ENCODE measurements around the gene AGBL1.
A peak's percentile ranks its signal among the peaks of the same experiment; 100 is the strongest.

AGBL1 gene

DNA sequence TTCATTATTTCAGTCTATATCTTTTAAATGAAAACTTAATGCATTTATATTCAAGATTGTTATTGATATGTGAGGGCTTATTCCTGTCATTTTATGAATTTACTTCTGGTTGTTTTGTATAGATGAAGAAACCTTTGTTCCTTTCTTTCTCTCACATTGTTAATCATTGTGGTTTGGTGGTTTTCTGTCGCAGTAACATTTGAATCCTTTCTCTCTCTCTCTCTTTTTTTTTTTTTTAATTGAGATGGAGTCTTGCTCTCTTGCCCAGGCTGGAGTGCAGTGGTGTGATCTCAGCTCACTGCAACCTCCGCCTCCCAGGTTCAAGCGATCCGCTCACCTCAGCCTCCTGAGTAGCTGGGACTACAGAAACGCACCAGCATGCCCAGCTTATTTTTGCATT lies 22.1 kb downstream of the AGBL1 start:
- H4K8ac ChIP-seq (ENCODE audit: low read depth, low read length): no peak overlapping the region
- H3K4me1 ChIP-seq (ENCODE audit: control insufficient read depth in 2 of 2, insufficient read depth in 1 of 2, low read depth in 1 of 2, low read length in 2 of 2): no peaks in the 10 kb centered on the region
- no peak for DNase-seq (ENCODE audit: low spot score)
- H2BK120ac ChIP-seq (ENCODE audit: low read depth, low read length): no peak overlapping the region
- WGBS, 2 donors (ENCODE audit: extremely low coverage in 2 of 2, insufficient read length in 2 of 2, insufficient replicate concordance in 1 of 2): no CpG with 5 or more reads among the region's 5 CpGs
- no peak overlapping the region for H4K91ac ChIP-seq (ENCODE audit: low read depth, low read length, poor library complexity)
- H2AK5ac ChIP-seq (ENCODE audit: low read depth, low read length): no peak overlapping the region
- no peak overlapping the region for H3K14ac ChIP-seq (ENCODE audit: low read length)
- H3K36me3 ChIP-seq (replicated peaks in 1 of 2; ENCODE audit: control insufficient read depth in 2 of 2, insufficient read depth in 2 of 2, low read length in 2 of 2): no peaks in the 10 kb centered on the region
- no peak overlapping the region for H3K4me2 ChIP-seq (ENCODE audit: insufficient read depth, low read length, poor library complexity, severe bottlenecking)
- no peak overlapping the region for H2BK15ac ChIP-seq (ENCODE audit: low read length)
- H3K27me3 ChIP-seq (ENCODE audit: control insufficient read depth in 3 of 3, insufficient read depth in 3 of 3, low read depth in 1 of 3, low read length in 3 of 3): peaks cover 0 to 3% (median 0%) of the 10 kb centered on the region in 3 experiments
- H3K4ac ChIP-seq (ENCODE audit: low read length): no peak overlapping the region
- no peaks in the 10 kb centered on the region for H3K79me1 ChIP-seq (ENCODE audit: low read depth, low read length)
- H3K23ac ChIP-seq (ENCODE audit: low read depth, low read length, poor library complexity): no peak overlapping the region
- H3K4me3 ChIP-seq (ENCODE audit: low read length in 2 of 2): no peak overlapping the region
- no peak overlapping the region for H3K18ac ChIP-seq (ENCODE audit: low read length)
- no peak overlapping the region for H2AFZ ChIP-seq (ENCODE audit: low read length)
- H2BK5ac ChIP-seq (ENCODE audit: low read length): no peak overlapping the region
- no peaks in the 10 kb centered on the region for H3K9me3 ChIP-seq (replicated peaks in 1 of 2; ENCODE audit: control insufficient read depth in 2 of 2, insufficient read depth in 1 of 2, low read depth in 1 of 2, low read length in 2 of 2)
- no peak overlapping the region for H2BK12ac ChIP-seq (ENCODE audit: low read length)
- no peak overlapping the region for H3K9ac ChIP-seq (ENCODE audit: low read depth, low read length, poor library complexity)
- no peak overlapping the region for H3K27ac ChIP-seq (replicated peaks; ENCODE audit: low read length)

DNA sequence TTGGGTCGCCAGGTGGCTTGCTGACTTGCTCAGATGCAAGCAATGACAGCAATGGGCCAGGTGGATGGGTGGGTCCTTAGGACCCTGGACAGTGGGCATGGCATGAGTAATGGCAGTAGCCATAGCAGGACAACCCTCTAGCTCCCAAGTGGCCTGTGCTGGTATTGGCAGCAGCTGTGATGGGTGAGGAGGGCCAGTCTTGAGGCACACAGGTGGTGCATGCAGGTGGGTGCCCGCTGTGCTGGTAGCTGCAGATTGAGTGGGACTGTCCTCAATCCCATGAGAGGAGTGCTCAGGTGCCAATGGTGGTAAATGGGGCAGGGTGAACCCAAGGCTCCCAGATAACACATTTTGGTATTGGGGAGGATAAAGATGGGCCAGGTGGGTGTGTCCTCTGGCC lies 24.2 kb downstream of the AGBL1 start:
- no peak overlapping the region for H3K27ac ChIP-seq (replicated peaks; ENCODE audit: low read length)
- peaks cover 0 to 7% (median 0%) of the 10 kb centered on the region in 3 experiments for H3K27me3 ChIP-seq (ENCODE audit: control insufficient read depth in 3 of 3, insufficient read depth in 3 of 3, low read depth in 1 of 3, low read length in 3 of 3)
- H4K91ac ChIP-seq (ENCODE audit: low read depth, low read length, poor library complexity): no peak overlapping the region

DNA sequence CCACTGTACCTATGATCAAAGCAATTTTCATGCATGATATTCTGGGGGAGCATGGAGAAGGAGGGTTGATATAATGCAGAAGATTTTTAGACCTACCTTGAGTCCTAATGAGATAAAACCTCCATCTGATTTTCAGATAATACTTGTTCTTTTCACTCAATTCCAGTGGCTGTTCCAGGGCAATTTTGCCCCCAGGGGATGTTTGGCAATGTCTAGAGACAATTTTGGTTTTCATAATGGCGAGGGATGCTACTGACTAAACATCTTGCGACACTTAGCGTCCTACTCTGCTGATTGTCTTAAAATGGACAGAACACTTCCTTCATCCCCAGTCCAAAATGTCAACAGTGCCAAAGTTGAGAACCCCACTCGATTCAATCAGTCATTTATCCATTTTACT lies 26.6 kb downstream of the AGBL1 start:
- no peak for DNase-seq (ENCODE audit: low spot score)
- Histone ChIP-seq H3K36me3 (replicated peaks in 1 of 2; ENCODE audit: control insufficient read depth in 2 of 2, insufficient read depth in 2 of 2, low read length in 2 of 2) (no peaks in the 10 kb centered on the region), H3K9ac (ENCODE audit: low read depth, low read length, poor library complexity) (no peak overlapping the region), H3K79me1 (ENCODE audit: low read depth, low read length) (no peaks in the 10 kb centered on the region), H3K4me3 (ENCODE audit: low read length in 2 of 2) (no peak overlapping the region), H3K14ac (ENCODE audit: low read length) (no peak overlapping the region), H3K27ac (replicated peaks; ENCODE audit: low read length) (no peak overlapping the region), H3K23ac (ENCODE audit: low read depth, low read length, poor library complexity) (no peak overlapping the region), H4K91ac (ENCODE audit: low read depth, low read length, poor library complexity) (no peak overlapping the region), H3K4me2 (ENCODE audit: insufficient read depth, low read length, poor library complexity, severe bottlenecking) (no peak overlapping the region), H2AFZ (ENCODE audit: low read length) (no peak overlapping the region), H3K27me3 (ENCODE audit: control insufficient read depth in 3 of 3, insufficient read depth in 3 of 3, low read depth in 1 of 3, low read length in 3 of 3) (peaks cover 0 to 7% (median 0%) of the 10 kb centered on the region in 3 experiments), H3K4ac (ENCODE audit: low read length) (no peak overlapping the region), H4K8ac (ENCODE audit: low read depth, low read length) (no peak overlapping the region), H2BK5ac (ENCODE audit: low read length) (no peak overlapping the region), H2BK12ac (ENCODE audit: low read length) (no peak overlapping the region), H3K4me1 (ENCODE audit: control insufficient read depth in 2 of 2, insufficient read depth in 1 of 2, low read depth in 1 of 2, low read length in 2 of 2) (no peaks in the 10 kb centered on the region), H3K18ac (ENCODE audit: low read length) (no peak overlapping the region), H2BK120ac (ENCODE audit: low read depth, low read length) (no peak overlapping the region), H2BK15ac (ENCODE audit: low read length) (no peak overlapping the region), H3K9me3 (replicated peaks in 1 of 2; ENCODE audit: control insufficient read depth in 2 of 2, insufficient read depth in 1 of 2, low read depth in 1 of 2, low read length in 2 of 2) (no peaks in the 10 kb centered on the region), H2AK5ac (ENCODE audit: low read depth, low read length) (no peak overlapping the region)
- no CpG with 5 or more reads among the region's 4 CpGs for WGBS, 2 donors (ENCODE audit: extremely low coverage in 2 of 2, insufficient read length in 2 of 2, insufficient replicate concordance in 1 of 2)

More for the DNA sequence above, 24.2 kb downstream of the AGBL1 start:
- no CpG with 5 or more reads among the region's 2 CpGs for WGBS, 2 donors (ENCODE audit: extremely low coverage in 2 of 2, insufficient read length in 2 of 2, insufficient replicate concordance in 1 of 2)
- Histone ChIP-seq H3K4me2 (ENCODE audit: insufficient read depth, low read length, poor library complexity, severe bottlenecking) (no peak overlapping the region), H3K9ac (ENCODE audit: low read depth, low read length, poor library complexity) (no peak overlapping the region), H3K4ac (ENCODE audit: low read length) (no peak overlapping the region), H3K9me3 (replicated peaks in 1 of 2; ENCODE audit: control insufficient read depth in 2 of 2, insufficient read depth in 1 of 2, low read depth in 1 of 2, low read length in 2 of 2) (no peaks in the 10 kb centered on the region), H2BK12ac (ENCODE audit: low read length) (no peak overlapping the region), H3K23ac (ENCODE audit: low read depth, low read length, poor library complexity) (no peak overlapping the region), H3K4me3 (ENCODE audit: low read length in 2 of 2) (no peak overlapping the region), H2BK15ac (ENCODE audit: low read length) (peak overlapping the region; percentile 74), H3K36me3 (replicated peaks in 1 of 2; ENCODE audit: control insufficient read depth in 2 of 2, insufficient read depth in 2 of 2, low read length in 2 of 2) (no peaks in the 10 kb centered on the region), H3K79me1 (ENCODE audit: low read depth, low read length) (no peaks in the 10 kb centered on the region), H3K14ac (ENCODE audit: low read length) (no peak overlapping the region), H4K8ac (ENCODE audit: low read depth, low read length) (no peak overlapping the region), H2BK120ac (ENCODE audit: low read depth, low read length) (no peak overlapping the region), H2BK5ac (ENCODE audit: low read length) (no peak overlapping the region), H3K4me1 (ENCODE audit: control insufficient read depth in 2 of 2, insufficient read depth in 1 of 2, low read depth in 1 of 2, low read length in 2 of 2) (no peaks in the 10 kb centered on the region), H2AK5ac (ENCODE audit: low read depth, low read length) (no peak overlapping the region), H3K18ac (ENCODE audit: low read length) (peak overlapping the region; percentile 63), H2AFZ (ENCODE audit: low read length) (no peak overlapping the region)
- DNase-seq (ENCODE audit: low spot score): no peak

DNA sequence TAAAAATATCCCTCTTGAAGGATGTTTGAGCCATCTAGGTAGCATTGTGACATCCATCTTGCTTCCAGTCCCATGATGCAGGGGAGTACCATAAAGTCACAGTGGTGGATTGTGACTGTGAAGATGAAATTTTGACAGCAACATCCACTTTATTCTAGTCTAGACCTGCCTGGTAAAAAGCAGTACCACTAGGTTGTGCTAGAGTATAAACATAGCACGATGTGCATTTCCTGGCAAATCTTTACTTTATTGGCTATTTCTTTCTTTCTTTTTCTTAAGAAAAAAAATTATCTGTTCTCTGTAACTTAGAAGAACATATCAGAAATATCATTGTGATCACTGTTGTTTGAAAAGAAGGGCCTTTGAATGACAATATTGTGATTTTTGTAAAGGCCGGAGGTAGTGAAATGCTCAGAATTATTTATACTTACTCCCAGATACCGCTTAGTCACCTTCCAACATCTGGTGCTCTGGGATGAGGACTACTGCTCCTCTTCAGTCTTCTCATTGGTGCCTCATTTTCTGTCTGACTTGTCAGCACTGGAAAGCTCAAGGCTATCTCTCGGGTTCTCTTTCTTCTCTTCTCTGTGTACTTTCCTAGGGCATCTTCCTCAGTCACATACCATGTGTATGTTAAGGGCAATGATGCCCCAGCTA lies 35.6 kb downstream of the AGBL1 start:
- Histone ChIP-seq H2BK15ac (ENCODE audit: low read length) (no peak overlapping the region), H3K27ac (replicated peaks; ENCODE audit: low read length) (no peak overlapping the region), H2BK5ac (ENCODE audit: low read length) (no peak overlapping the region), H3K4me3 (ENCODE audit: low read length in 2 of 2) (no peak overlapping the region), H3K18ac (ENCODE audit: low read length) (no peak overlapping the region), H3K27me3 (ENCODE audit: control insufficient read depth in 3 of 3, insufficient read depth in 3 of 3, low read depth in 1 of 3, low read length in 3 of 3) (no peaks in the 10 kb centered on the region), H2AK5ac (ENCODE audit: low read depth, low read length) (no peak overlapping the region), H3K9me3 (replicated peaks in 1 of 2; ENCODE audit: control insufficient read depth in 2 of 2, insufficient read depth in 1 of 2, low read depth in 1 of 2, low read length in 2 of 2) (no peaks in the 10 kb centered on the region), H3K4me2 (ENCODE audit: insufficient read depth, low read length, poor library complexity, severe bottlenecking) (no peak overlapping the region), H3K79me1 (ENCODE audit: low read depth, low read length) (no peaks in the 10 kb centered on the region), H3K4ac (ENCODE audit: low read length) (no peak overlapping the region), H3K23ac (ENCODE audit: low read depth, low read length, poor library complexity) (no peak overlapping the region), H4K91ac (ENCODE audit: low read depth, low read length, poor library complexity) (no peak overlapping the region), H4K8ac (ENCODE audit: low read depth, low read length) (no peak overlapping the region), H3K4me1 (ENCODE audit: control insufficient read depth in 2 of 2, insufficient read depth in 1 of 2, low read depth in 1 of 2, low read length in 2 of 2) (no peaks in the 10 kb centered on the region), H3K9ac (ENCODE audit: low read depth, low read length, poor library complexity) (no peak overlapping the region), H2BK12ac (ENCODE audit: low read length) (no peak overlapping the region), H3K36me3 (replicated peaks in 1 of 2; ENCODE audit: control insufficient read depth in 2 of 2, insufficient read depth in 2 of 2, low read length in 2 of 2) (no peaks in the 10 kb centered on the region), H3K14ac (ENCODE audit: low read length) (no peak overlapping the region), H2AFZ (ENCODE audit: low read length) (no peak overlapping the region), H2BK120ac (ENCODE audit: low read depth, low read length) (no peak overlapping the region)
- WGBS, 2 donors (ENCODE audit: extremely low coverage in 2 of 2, insufficient read length in 2 of 2, insufficient replicate concordance in 1 of 2): no CpG with 5 or more reads among the region's 4 CpGs
- no peak for DNase-seq (ENCODE audit: low spot score)
